GM12891 (cell line): ENCODE measurements around the gene PPP2R3A.

Experiments
- PAX5 ChIP-seq: IDR thresholded peaks from 2 replicates; pipeline ENCODE4 v1.6.1; 2011; ENCODE audit warnings: low read length, moderate library complexity, mild to moderate bottlenecking; ENCODE audit not compliant: insufficient read depth, severe bottlenecking
- POLR2A ChIP-seq: IDR thresholded peaks from 2 replicates; pipeline ENCODE4 v1.6.1; 2011; ENCODE audit warnings: low read depth, low read length, control low read depth
- POLR2AphosphoS5 ChIP-seq: IDR thresholded peaks from 2 replicates; pipeline ENCODE4 v1.6.1; 2011; ENCODE audit warnings: low read depth, low read length, control low read depth
- SPI1 ChIP-seq: IDR thresholded peaks from 2 replicates; pipeline ENCODE4 v1.6.1; 2011; ENCODE audit warnings: low read depth, low read length, control low read depth
- TAF1 ChIP-seq: IDR thresholded peaks from 2 replicates; pipeline ENCODE4 v1.6.1; 2011; ENCODE audit warnings: low read depth, low read length, control low read depth

DNA sequence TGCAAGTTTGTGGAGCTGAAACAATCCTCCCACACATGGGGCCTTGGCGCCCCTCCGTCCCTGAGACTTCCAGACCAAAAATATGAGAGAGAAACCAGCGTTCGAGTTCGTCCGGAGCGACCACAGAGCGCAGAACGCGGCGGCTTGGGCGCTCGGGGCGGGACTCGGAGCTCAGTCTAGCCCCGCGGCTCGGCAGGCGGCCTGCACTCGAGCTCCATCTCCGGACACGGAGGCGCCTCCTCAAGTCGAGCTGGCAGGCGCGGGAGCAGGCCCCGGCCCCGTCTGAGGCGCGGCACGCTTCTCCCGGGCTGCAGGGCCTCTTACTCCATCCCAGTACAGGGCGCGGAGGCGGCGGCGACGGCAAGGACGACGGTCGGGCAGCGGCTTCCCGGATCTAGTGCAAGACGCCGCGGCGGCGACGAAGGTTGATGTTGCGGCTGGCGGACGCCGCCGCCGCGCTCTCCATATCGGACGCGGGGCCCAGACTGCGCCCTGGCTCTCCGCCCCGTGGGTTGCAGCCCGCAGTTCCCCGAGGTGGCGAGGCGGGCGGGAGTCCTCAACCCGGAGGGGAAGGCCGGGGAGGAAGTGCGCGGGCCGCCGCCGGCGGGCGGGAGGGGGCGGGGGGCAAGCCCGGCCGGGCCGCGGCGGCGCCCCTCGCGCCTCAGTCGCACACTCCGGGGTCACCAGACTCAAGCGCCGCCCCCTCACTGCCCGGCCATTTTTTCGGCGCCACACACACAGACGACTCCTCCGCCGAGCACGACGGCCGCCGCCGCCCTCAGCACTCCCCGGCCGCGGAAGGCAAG is 229.9 kb downstream of the PPP2R3A start:
- TF ChIP-seq POLR2AphosphoS5 (no peak), POLR2A (no peak; the same call in none of the 2 replicates), TAF1 (peak; percentile 35; the same call in 1 of the 2 replicates), PAX5 (no peak), SPI1 (peak; percentile 77)
